HUDEP-2 (cell line): ENCODE data around the gene SULT1C2.
"Not testable (repeated sequence)": the region's sequence is repeated elsewhere in the genome, so short reads cannot be mapped to it uniquely, and the experiment has no call there.

Experiments
- DNase-seq, 76 experiments: peaks; one replicate each; lab custom pipeline; 2025; ENCODE audit not compliant: unreplicated experiment in 76 of 76; lab: John Stamatoyannopoulos, UW

Gene SULT1C2

GRCh38 chr2:108348816-108349570 is 60.3 kb downstream of the SULT1C2 start:
- DNase-seq: no peak

GRCh38 chr2:108349571-108349928 is 60.9 kb downstream of the SULT1C2 start:
- no peak for DNase-seq

GRCh38 chr2:108351889-108352288 is 63.2 kb downstream of the SULT1C2 start:
- no peak for DNase-seq

- DNase-seq: no peak
Measured at GRCh38 chr2:108354136-108354535, 65.4 kb downstream of the SULT1C2 start.

- DNase-seq: no peak
Measured at GRCh38 chr2:108355906-108356734, 67.4 kb downstream of the SULT1C2 start.

- not testable (repeated sequence) for DNase-seq
Measured at GRCh38 chr2:108359336-108359735, 70.6 kb downstream of the SULT1C2 start.
